Mesodermal cell (in vitro differentiated cells): Measurements from ENCODE around the gene MAFG.

Experiments
- H3K27ac ChIP-seq: 2 replicates; pipeline ENCODE4 v1.7.0; 2013; ENCODE audit warnings: mild to moderate bottlenecking, low read depth, low read length, moderate library complexity; ENCODE audit not compliant: severe bottlenecking
- H3K36me3 ChIP-seq: 2 replicates; pipeline ENCODE4 v1.7.1; 2013; ENCODE audit warnings: mild to moderate bottlenecking, low read length, moderate library complexity; ENCODE audit not compliant: control insufficient read depth, insufficient read depth
- H3K4me1 ChIP-seq: one replicate; pipeline ENCODE4 v1.7.1; 2013; ENCODE audit warnings: mild to moderate bottlenecking, low read length; ENCODE audit not compliant: insufficient read depth, control insufficient read depth, poor library complexity, severe bottlenecking
- H3K4me3 ChIP-seq: 2 replicates; pipeline ENCODE4 v1.7.0; 2013; ENCODE audit warnings: low read length, control low read depth, mild to moderate bottlenecking; ENCODE audit not compliant: insufficient read depth, poor library complexity, severe bottlenecking; ENCODE audit errors: extremely low read depth
- H3K9me3 ChIP-seq: 2 replicates; pipeline ENCODE4 v1.7.1; 2013; ENCODE audit warnings: mild to moderate bottlenecking, low read length, moderate library complexity; ENCODE audit not compliant: control insufficient read depth
- WGBS, 2 experiments: methylation state at CpG; one replicate each; pipeline ENCODE4 v1.1.5; 2013; ENCODE audit warnings: missing lambda C conversion rate in 2 of 2; ENCODE audit not compliant: insufficient coverage in 2 of 2; 5-methylcytosine and 5-hydroxymethylcytosine counted together

The MAFG gene

GRCh38 chr17:81947189-81947588 lies 19.7 kb upstream of the MAFG start, which contains the start of gene MYADML2:
MYADML2 (minus strand) TSS chr17:81947233; CDS start chr17:81941741, 5,492 bp downstream.
- no peaks in the 10 kb centered on the region for H3K9me3 ChIP-seq
- no peak within 1 kb of the TSS for H3K27ac ChIP-seq
- no peak within 1 kb of the TSS for H3K4me3 ChIP-seq
- no peaks in the 10 kb centered on the region for H3K36me3 ChIP-seq
- no peaks in the 10 kb centered on the region for H3K4me1 ChIP-seq
- WGBS, 2 experiments = 91 to 100% methylated on average over 5 to 13 of the region's 13 CpGs

- Histone ChIP-seq H3K36me3 (no peaks in the 10 kb centered on the region), H3K4me1 (no peaks in the 10 kb centered on the region), H3K27ac (no peak overlapping the region), H3K9me3 (no peaks in the 10 kb centered on the region), H3K4me3 (no peak overlapping the region)
- 92 to 95% methylated on average over 8 of the region's 9 CpGs for WGBS, 2 experiments
Observed at GRCh38 chr17:81944858-81945257, 17.3 kb upstream of the MAFG start.

GRCh38 chr17:81942167-81942553 lies 14.6 kb upstream of the MAFG start:
- 59 to 62% methylated on average over 10 to 11 of the region's 12 CpGs for WGBS, 2 experiments
- Histone ChIP-seq H3K4me1 (no peaks in the 10 kb centered on the region), H3K36me3 (no peaks in the 10 kb centered on the region), H3K9me3 (no peaks in the 10 kb centered on the region), H3K27ac (no peak overlapping the region), H3K4me3 (no peak overlapping the region)

GRCh38 chr17:81941484-81942166 lies 14.1 kb upstream of the MAFG start:
- no peaks in the 10 kb centered on the region for H3K9me3 ChIP-seq
- no peak overlapping the region for H3K27ac ChIP-seq
- no peaks in the 10 kb centered on the region for H3K36me3 ChIP-seq
- 59 to 66% methylated on average over 23 to 24 of the region's 30 CpGs for WGBS, 2 experiments
- no peak overlapping the region for H3K4me3 ChIP-seq
- no peaks in the 10 kb centered on the region for H3K4me1 ChIP-seq

GRCh38 chr17:81940538-81941483 lies 13.3 kb upstream of the MAFG start:
- no peaks in the 10 kb centered on the region for H3K4me1 ChIP-seq
- H3K36me3 ChIP-seq = peaks cover under 1% of the 10 kb centered on the region
- H3K27ac ChIP-seq = no peak overlapping the region
- H3K9me3 ChIP-seq = no peaks in the 10 kb centered on the region
- no peak overlapping the region for H3K4me3 ChIP-seq
- WGBS, 2 experiments = 96% methylated on average over 54 to 56 of the region's 56 CpGs

GRCh38 chr17:81939881-81940385 lies 12.4 kb upstream of the MAFG start:
- Histone ChIP-seq H3K4me3 (no peak overlapping the region), H3K4me1 (no peaks in the 10 kb centered on the region), H3K27ac (no peak overlapping the region), H3K9me3 (no peaks in the 10 kb centered on the region), H3K36me3 (peaks cover 9% of the 10 kb centered on the region)
- WGBS, 2 experiments = 93 to 95% methylated on average over 17 to 21 of the region's 21 CpGs

- Histone ChIP-seq H3K9me3 (no peaks in the 10 kb centered on the region), H3K36me3 (peaks cover 11% of the 10 kb centered on the region), H3K27ac (no peak overlapping the region), H3K4me3 (no peak overlapping the region), H3K4me1 (no peaks in the 10 kb centered on the region)
- 84 to 97% methylated on average over 5 to 11 of the region's 15 CpGs for WGBS, 2 experiments
Observed at GRCh38 chr17:81939218-81939617, 11.7 kb upstream of the MAFG start.

- Histone ChIP-seq H3K4me1 (no peaks in the 10 kb centered on the region), H3K27ac (no peak overlapping the region), H3K36me3 (peaks cover 16% of the 10 kb centered on the region), H3K9me3 (no peaks in the 10 kb centered on the region), H3K4me3 (peak overlapping the region; percentile 72)
- 81 to 96% methylated on average over 3 to 6 of the region's 6 CpGs for WGBS, 2 experiments
Observed at GRCh38 chr17:81935709-81936084, 8.2 kb upstream of the MAFG start.

- H3K9me3 ChIP-seq = no peaks in the 10 kb centered on the region
- H3K27ac ChIP-seq = no peak overlapping the region
- H3K4me3 ChIP-seq = no peak overlapping the region
- no peaks in the 10 kb centered on the region for H3K4me1 ChIP-seq
- peaks cover 16% of the 10 kb centered on the region for H3K36me3 ChIP-seq
- WGBS, 2 experiments = 95 to 96% methylated on average over 34 to 37 of the region's 38 CpGs
Observed at GRCh38 chr17:81934850-81935708, 7.5 kb upstream of the MAFG start.

- no peak overlapping the region for H3K27ac ChIP-seq
- H3K9me3 ChIP-seq = no peaks in the 10 kb centered on the region
- H3K36me3 ChIP-seq = peaks cover 16% of the 10 kb centered on the region
- H3K4me1 ChIP-seq = no peaks in the 10 kb centered on the region
- WGBS, 2 experiments = 92 to 96% methylated on average over 19 to 23 of the region's 23 CpGs
- no peak overlapping the region for H3K4me3 ChIP-seq
Observed at GRCh38 chr17:81934098-81934757, 6.7 kb upstream of the MAFG start.
